Measurements from ENCODE around the gene ZXDC. TPM values are rescaled to one million over a fixed set of nuclear protein-coding genes. Genes with fewer than 3 reads are reported as not detected.
A peak's percentile ranks its signal among the peaks of the same experiment; 100 is the strongest.

Gene ZXDC
- total and polyA plus RNA-seq, 7 experiments from 2014 or later: 10.3 to 71.9 (median 61.0) TPM

DNA sequence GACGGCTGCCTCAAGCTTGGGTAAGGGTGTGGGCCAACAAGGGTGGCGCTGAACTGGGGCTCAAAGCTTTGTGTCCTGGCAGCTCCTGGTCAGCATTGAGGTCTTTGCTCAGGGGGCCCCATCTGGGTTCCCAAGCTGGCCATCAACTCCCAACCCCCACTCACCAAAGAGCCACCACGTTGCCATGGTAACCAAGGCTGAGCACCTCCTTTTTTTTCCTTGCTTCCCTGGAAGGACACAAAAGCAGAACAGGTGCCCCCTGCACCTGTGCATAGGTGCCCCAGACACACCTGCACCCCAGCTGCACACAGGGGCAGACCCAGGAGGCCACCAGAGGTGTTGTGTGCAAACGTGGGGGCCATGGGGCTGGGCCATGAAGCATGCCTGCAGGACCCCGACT is 25.4 kb upstream of the ZXDC start:
- ChIA-PET POLR2A (no interaction called here), CTCF (no interaction called here)
- no peak overlapping the region for H3K27ac ChIP-seq (ENCODE audit: low read depth, low read length)
- Mint-ChIP-seq H3K9me3 (no peaks in the 10 kb centered on the region), H3K4me1 (peaks cover 0 to 9% (median 0%) of the 10 kb centered on the region in 7 donors), H3K36me3 (no peaks in the 10 kb centered on the region), H3K4me3 (no peak overlapping the region), H3K27ac (no peak overlapping the region), H3K27me3 (peaks cover 0 to 3% (median 0%) of the 10 kb centered on the region in 5 donors)
- peak in 1 of 9 donors; percentile 3 for DNase-seq
- H3K4me3 ChIP-seq (ENCODE audit: low read length): no peak overlapping the region
- H3K36me3 ChIP-seq (ENCODE audit: control insufficient read depth in 2 of 3, insufficient read depth in 3 of 3, low read length in 3 of 3): no peaks in the 10 kb centered on the region
- intact Hi-C loops (cut with micrococcal nuclease): no loop called here
- no peak for ATAC-seq
- no peaks in the 10 kb centered on the region for H3K9me3 ChIP-seq (ENCODE audit: control insufficient read depth in 2 of 3, low read length in 3 of 3)
- no peaks in the 10 kb centered on the region for H3K27me3 ChIP-seq (ENCODE audit: control insufficient read depth in 2 of 2, insufficient read depth in 2 of 2, low read length in 2 of 2)
- no peaks in the 10 kb centered on the region for H3K4me1 ChIP-seq (ENCODE audit: control insufficient read depth in 2 of 2, insufficient read depth in 2 of 2, low read length in 2 of 2)

DNA sequence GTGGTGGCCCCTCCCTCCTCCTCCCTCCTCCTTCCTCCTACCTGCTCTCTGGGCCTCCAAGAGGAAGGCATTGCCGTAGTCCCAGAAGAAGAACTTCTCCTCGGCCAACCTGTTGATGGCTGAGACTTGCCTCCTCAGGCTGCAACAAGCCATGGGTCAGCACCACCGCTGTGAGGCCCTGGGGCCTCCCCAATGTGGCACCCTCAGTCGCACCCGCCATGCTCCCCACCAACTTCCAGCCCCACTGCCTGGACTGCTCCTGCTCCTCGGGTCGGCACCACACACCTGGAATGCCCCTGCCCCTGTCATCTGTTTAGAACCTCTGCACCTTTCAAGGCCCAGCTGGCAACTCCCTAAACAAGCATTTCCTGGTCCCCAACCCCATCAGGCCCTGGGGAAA is 24.3 kb upstream of the ZXDC start:
- Mint-ChIP-seq H3K4me1 (peaks cover 0 to 9% (median 0%) of the 10 kb centered on the region in 7 donors), H3K27me3 (peaks cover 0 to 3% (median 0%) of the 10 kb centered on the region in 5 donors), H3K36me3 (no peaks in the 10 kb centered on the region), H3K9me3 (no peaks in the 10 kb centered on the region), H3K27ac (no peak overlapping the region), H3K4me3 (no peak overlapping the region)
- intact Hi-C loops (cut with micrococcal nuclease): no loop called here
- DNase-seq: no peak
- no peaks in the 10 kb centered on the region for H3K36me3 ChIP-seq (ENCODE audit: control insufficient read depth in 2 of 3, insufficient read depth in 3 of 3, low read length in 3 of 3)
- H3K9me3 ChIP-seq (ENCODE audit: control insufficient read depth in 2 of 3, low read length in 3 of 3): no peaks in the 10 kb centered on the region
- no peaks in the 10 kb centered on the region for H3K27me3 ChIP-seq (ENCODE audit: control insufficient read depth in 2 of 2, insufficient read depth in 2 of 2, low read length in 2 of 2)
- ChIA-PET POLR2A (no interaction called here), CTCF (no interaction called here)
- H3K4me1 ChIP-seq (ENCODE audit: control insufficient read depth in 2 of 2, insufficient read depth in 2 of 2, low read length in 2 of 2): no peaks in the 10 kb centered on the region
- no peak overlapping the region for H3K27ac ChIP-seq (ENCODE audit: low read depth, low read length)
- ATAC-seq: no peak
- no peak overlapping the region for H3K4me3 ChIP-seq (ENCODE audit: low read length)

GRCh38 chr3:126499401-126499800 is 23.7 kb upstream of the ZXDC start:
- DNase-seq (no peak), ATAC-seq (no peak)
- H3K27ac ChIP-seq (ENCODE audit: low read depth, low read length): no peak overlapping the region
- H3K4me3 Mint-ChIP-seq: no peak overlapping the region
- no peaks in the 10 kb centered on the region for H3K4me1 ChIP-seq (ENCODE audit: control insufficient read depth in 2 of 2, insufficient read depth in 2 of 2, low read length in 2 of 2)
- no peaks in the 10 kb centered on the region for H3K27me3 ChIP-seq (ENCODE audit: control insufficient read depth in 2 of 2, insufficient read depth in 2 of 2, low read length in 2 of 2)
- no peaks in the 10 kb centered on the region for H3K36me3 Mint-ChIP-seq
- peaks cover 0 to 9% (median 0%) of the 10 kb centered on the region in 7 donors for H3K4me1 Mint-ChIP-seq
- POLR2A ChIA-PET: no interaction called here
- intact Hi-C loops (cut with micrococcal nuclease): no loop called here
- H3K9me3 ChIP-seq (ENCODE audit: control insufficient read depth in 2 of 3, low read length in 3 of 3): no peaks in the 10 kb centered on the region
- H3K4me3 ChIP-seq (ENCODE audit: low read length): no peak overlapping the region
- H3K27me3 Mint-ChIP-seq: no peaks in the 10 kb centered on the region
- no peaks in the 10 kb centered on the region for H3K36me3 ChIP-seq (ENCODE audit: control insufficient read depth in 2 of 3, insufficient read depth in 3 of 3, low read length in 3 of 3)
- no peak overlapping the region for H3K27ac Mint-ChIP-seq
- no peaks in the 10 kb centered on the region for H3K9me3 Mint-ChIP-seq
- CTCF ChIA-PET: no interaction called here

DNA sequence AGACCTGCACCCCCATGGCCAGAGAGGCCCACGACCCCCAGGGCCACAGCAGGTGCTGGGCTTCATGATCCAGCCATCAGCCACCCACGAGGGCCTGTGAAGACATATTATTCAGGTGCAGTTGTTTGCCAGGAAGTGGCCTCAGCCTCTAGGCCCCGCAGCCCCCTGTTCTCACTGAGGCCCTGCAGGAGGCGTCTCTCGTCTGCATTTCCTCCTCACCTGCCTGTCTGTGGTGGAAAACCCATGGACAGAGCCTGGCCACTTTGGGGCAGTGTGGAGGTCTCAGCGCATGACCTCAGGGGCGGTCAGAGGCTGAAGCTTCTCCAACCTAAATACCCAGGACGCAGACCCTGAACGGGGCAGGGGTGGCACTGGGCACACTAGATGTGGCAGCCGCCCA is 23.2 kb upstream of the ZXDC start:
- Histone ChIP-seq H3K36me3 (ENCODE audit: control insufficient read depth in 2 of 3, insufficient read depth in 3 of 3, low read length in 3 of 3) (no peaks in the 10 kb centered on the region), H3K27ac (ENCODE audit: low read depth, low read length) (no peak overlapping the region), H3K4me1 (ENCODE audit: control insufficient read depth in 2 of 2, insufficient read depth in 2 of 2, low read length in 2 of 2) (no peaks in the 10 kb centered on the region), H3K9me3 (ENCODE audit: control insufficient read depth in 2 of 3, low read length in 3 of 3) (no peaks in the 10 kb centered on the region), H3K4me3 (ENCODE audit: low read length) (no peak overlapping the region), H3K27me3 (ENCODE audit: control insufficient read depth in 2 of 2, insufficient read depth in 2 of 2, low read length in 2 of 2) (no peaks in the 10 kb centered on the region)
- Mint-ChIP-seq H3K27ac (peak overlapping the region in 2 of 9 donors; percentile 50 to 60), H3K27me3 (no peaks in the 10 kb centered on the region), H3K36me3 (no peaks in the 10 kb centered on the region), H3K9me3 (no peaks in the 10 kb centered on the region), H3K4me1 (peaks cover 0 to 13% (median 0%) of the 10 kb centered on the region in 7 donors), H3K4me3 (no peak overlapping the region)
- ChIA-PET CTCF (no interaction called here), POLR2A (no interaction called here)
- no peak for ATAC-seq
- DNase-seq: no peak
- intact Hi-C loops (cut with micrococcal nuclease): no loop called here

DNA sequence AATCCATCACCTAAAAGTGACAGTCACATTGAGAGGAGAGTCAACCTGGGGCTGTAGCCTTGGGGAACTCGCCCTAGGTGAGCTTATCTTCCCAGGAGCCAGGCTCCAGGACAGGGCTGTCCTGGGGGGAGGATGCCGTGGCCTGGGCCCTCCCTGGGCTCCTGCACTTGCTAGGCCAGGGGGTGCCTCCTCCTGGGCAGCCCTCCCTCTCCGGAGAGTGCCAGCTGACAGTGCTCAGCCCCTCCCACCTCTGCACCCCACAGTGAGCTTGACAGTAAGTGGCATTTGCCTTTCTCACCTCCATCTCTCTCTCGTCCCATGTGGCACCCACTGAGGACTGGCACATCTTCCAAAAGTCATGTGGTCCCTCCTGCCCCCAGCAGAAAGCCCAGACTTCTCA is 22.8 kb upstream of the ZXDC start:
- Histone ChIP-seq H3K36me3 (ENCODE audit: control insufficient read depth in 2 of 3, insufficient read depth in 3 of 3, low read length in 3 of 3) (no peaks in the 10 kb centered on the region), H3K4me1 (ENCODE audit: control insufficient read depth in 2 of 2, insufficient read depth in 2 of 2, low read length in 2 of 2) (no peaks in the 10 kb centered on the region), H3K27ac (ENCODE audit: low read depth, low read length) (no peak overlapping the region), H3K9me3 (ENCODE audit: control insufficient read depth in 2 of 3, low read length in 3 of 3) (no peaks in the 10 kb centered on the region), H3K4me3 (ENCODE audit: low read length) (no peak overlapping the region), H3K27me3 (ENCODE audit: control insufficient read depth in 2 of 2, insufficient read depth in 2 of 2, low read length in 2 of 2) (no peaks in the 10 kb centered on the region)
- peaks cover 0 to 13% (median 1%) of the 10 kb centered on the region in 7 donors for H3K4me1 Mint-ChIP-seq
- no peaks in the 10 kb centered on the region for H3K9me3 Mint-ChIP-seq
- CTCF ChIA-PET: no interaction called here
- intact Hi-C loops (cut with micrococcal nuclease): no loop called here
- ATAC-seq: no peak
- no peaks in the 10 kb centered on the region for H3K36me3 Mint-ChIP-seq
- no peaks in the 10 kb centered on the region for H3K27me3 Mint-ChIP-seq
- DNase-seq: no peak
- H3K4me3 Mint-ChIP-seq: no peak overlapping the region
- peak overlapping the region in 2 of 9 donors; percentile 50 to 60 for H3K27ac Mint-ChIP-seq
- POLR2A ChIA-PET: no interaction called here

DNA sequence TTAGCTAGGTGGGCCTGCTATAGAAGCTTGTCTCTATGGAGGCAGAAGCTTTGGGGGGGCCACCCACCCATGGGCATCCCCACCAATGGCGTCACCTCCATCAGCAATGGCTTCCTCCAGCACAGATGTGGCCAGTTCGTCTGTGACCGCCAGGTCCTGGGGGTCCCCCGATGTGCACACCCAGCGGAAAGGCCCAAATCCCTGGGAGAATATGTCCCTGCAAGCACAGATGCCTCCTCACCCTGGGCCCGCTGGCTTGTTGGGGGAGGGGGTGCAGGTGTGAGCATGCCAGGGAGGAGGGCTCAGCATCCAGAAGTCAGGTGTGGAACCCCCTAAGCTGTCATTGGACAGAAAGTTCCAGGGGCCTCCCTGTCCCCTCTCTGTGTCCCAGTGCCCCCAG is 22.3 kb upstream of the ZXDC start:
- H3K27ac Mint-ChIP-seq: no peak overlapping the region
- no peaks in the 10 kb centered on the region for H3K27me3 Mint-ChIP-seq

GRCh38 chr3:126496894-126497850 is 21.5 kb upstream of the ZXDC start:
- CTCF ChIA-PET: no interaction called here
- intact Hi-C loops (cut with micrococcal nuclease): no loop called here
- Mint-ChIP-seq H3K27ac (peak overlapping the region in 4 of 9 donors; percentile 38 to 91 (median 68)), H3K27me3 (no peaks in the 10 kb centered on the region), H3K4me3 (no peak overlapping the region), H3K36me3 (no peaks in the 10 kb centered on the region), H3K9me3 (no peaks in the 10 kb centered on the region), H3K4me1 (peaks cover 0 to 13% (median 3%) of the 10 kb centered on the region in 7 donors)
- no peak overlapping the region for H3K4me3 ChIP-seq (ENCODE audit: low read length)
- no peak overlapping the region for H3K27ac ChIP-seq (ENCODE audit: low read depth, low read length)
- POLR2A ChIA-PET: no interaction called here
- H3K4me1 ChIP-seq (ENCODE audit: control insufficient read depth in 2 of 2, insufficient read depth in 2 of 2, low read length in 2 of 2): no peaks in the 10 kb centered on the region
- ATAC-seq (no peak), DNase-seq (peak in 1 of 9 donors; percentile 6)
- no peaks in the 10 kb centered on the region for H3K27me3 ChIP-seq (ENCODE audit: control insufficient read depth in 2 of 2, insufficient read depth in 2 of 2, low read length in 2 of 2)
- H3K9me3 ChIP-seq (ENCODE audit: control insufficient read depth in 2 of 3, low read length in 3 of 3): no peaks in the 10 kb centered on the region
- H3K36me3 ChIP-seq (ENCODE audit: control insufficient read depth in 2 of 3, insufficient read depth in 3 of 3, low read length in 3 of 3): no peaks in the 10 kb centered on the region

More for the DNA sequence above, 22.3 kb upstream of the ZXDC start:
- Histone ChIP-seq H3K9me3 (ENCODE audit: control insufficient read depth in 2 of 3, low read length in 3 of 3) (no peaks in the 10 kb centered on the region), H3K27me3 (ENCODE audit: control insufficient read depth in 2 of 2, insufficient read depth in 2 of 2, low read length in 2 of 2) (no peaks in the 10 kb centered on the region), H3K4me3 (ENCODE audit: low read length) (no peak overlapping the region), H3K4me1 (ENCODE audit: control insufficient read depth in 2 of 2, insufficient read depth in 2 of 2, low read length in 2 of 2) (no peaks in the 10 kb centered on the region), H3K27ac (ENCODE audit: low read depth, low read length) (no peak overlapping the region), H3K36me3 (ENCODE audit: control insufficient read depth in 2 of 3, insufficient read depth in 3 of 3, low read length in 3 of 3) (no peaks in the 10 kb centered on the region)
- Mint-ChIP-seq H3K4me3 (no peak overlapping the region), H3K9me3 (no peaks in the 10 kb centered on the region), H3K36me3 (no peaks in the 10 kb centered on the region), H3K4me1 (peaks cover 0 to 13% (median 3%) of the 10 kb centered on the region in 7 donors)
- ATAC-seq (no peak), DNase-seq (peak in 1 of 9 donors; percentile 3)
- ChIA-PET POLR2A (no interaction called here), CTCF (no interaction called here)
- intact Hi-C loops (cut with micrococcal nuclease): no loop called here

All from naive thymus-derived CD4-positive, alpha-beta T cell (primary cell).